Neutrophil (primary cell): ENCODE data around the gene SALL2.
"Not testable (repeated sequence)": the region's sequence is repeated elsewhere in the genome, so short reads cannot be mapped to it uniquely, and the experiment has no call there.

Source experiments
- H3K27ac ChIP-seq: fragments of 200-600 bp; sonication (generic); 2 replicates; pipeline ENCODE4 v1.5.1; 2016; ENCODE audit warnings: mild to moderate bottlenecking, moderate library complexity
- H3K27me3 ChIP-seq: fragments of 200-600 bp; sonication (generic); 2 replicates; pipeline ENCODE4 v1.6.0; 2016; ENCODE audit warnings: mild to moderate bottlenecking
- H3K36me3 ChIP-seq: fragments of 200-600 bp; sonication (generic); 2 replicates; pipeline ENCODE4 v1.5.1; 2017
- H3K4me1 ChIP-seq, 2 experiments: fragments of 200-600 bp in 1 of 2; sonication (generic) in 1 of 2; 1 replicate in 1 of 2; 2 replicates in 1 of 2; pipeline versions ENCODE4 v1.5.1 to v1.6.1; 2013 to 2016; ENCODE audit warnings: low read depth in 1 of 2, low read length in 1 of 2, mild to moderate bottlenecking in 1 of 2, moderate library complexity in 1 of 2; ENCODE audit not compliant: control insufficient read depth in 1 of 2, insufficient read depth in 1 of 2
- H3K4me3 ChIP-seq, 2 experiments: fragments of 200-600 bp in 1 of 2; sonication (generic) in 1 of 2; 1 replicate in 1 of 2; 2 replicates in 1 of 2; pipeline ENCODE4 v1.5.1; 2013 to 2016; ENCODE audit warnings: low read depth in 1 of 2, low read length in 1 of 2, mild to moderate bottlenecking in 1 of 2, moderate library complexity in 1 of 2
- H3K9me3 ChIP-seq: fragments of 200-600 bp; sonication (generic); 2 replicates; pipeline ENCODE4 v1.5.1; 2016
- CTCF ChIP-seq: fragments of 200-600 bp; sonication (generic); IDR thresholded peaks from 2 replicates; pipeline ENCODE4 v1.5.1; 2016; ENCODE audit warnings: antibody characterized with exemption

SALL2 gene

GRCh38 chr14:21556378-21557083 lies 30.4 kb upstream of the SALL2 start:
- no peak overlapping the region for H3K4me3 ChIP-seq
- H3K27me3 ChIP-seq: no peaks in the 10 kb centered on the region
- no peak overlapping the region for H3K27ac ChIP-seq
- peaks cover 3 to 4% of the 10 kb centered on the region in 2 experiments for H3K4me1 ChIP-seq
- no peak for TF ChIP-seq CTCF
- no peaks in the 10 kb centered on the region for H3K9me3 ChIP-seq
- no peaks in the 10 kb centered on the region for H3K36me3 ChIP-seq

GRCh38 chr14:21553266-21553665 lies 27.1 kb upstream of the SALL2 start:
- Histone ChIP-seq H3K4me1 (peaks cover 3 to 4% of the 10 kb centered on the region in 2 experiments), H3K36me3 (no peaks in the 10 kb centered on the region), H3K9me3 (no peaks in the 10 kb centered on the region), H3K4me3 (no peak overlapping the region), H3K27ac (no peak overlapping the region), H3K27me3 (peaks cover 6% of the 10 kb centered on the region)
- no peak for TF ChIP-seq CTCF

DNA sequence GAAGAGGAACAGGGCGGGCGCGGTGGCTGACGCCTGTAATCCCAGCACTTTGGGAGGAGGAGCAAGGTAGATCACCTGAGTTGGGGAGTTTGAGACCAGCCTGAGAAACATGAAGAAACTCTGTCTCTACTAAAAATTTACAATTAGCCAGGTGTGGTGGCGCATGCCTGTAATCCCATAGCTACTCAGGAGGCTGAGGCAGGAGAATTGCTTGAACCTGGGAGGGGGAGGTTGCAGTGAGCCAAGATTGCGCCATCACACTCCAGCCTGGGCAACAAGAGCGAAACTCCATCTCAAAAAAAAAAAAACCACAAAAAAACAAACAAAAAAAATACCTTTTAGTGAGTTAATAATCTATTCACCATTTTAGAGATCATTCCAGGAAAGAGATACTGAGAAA lies 18.4 kb upstream of the SALL2 start:
- H3K4me3 ChIP-seq, H3K27ac ChIP-seq, H3K4me1 ChIP-seq, H3K9me3 ChIP-seq, H3K36me3 ChIP-seq: not testable (repeated sequence)
- peaks cover 14% of the 10 kb centered on the region for H3K27me3 ChIP-seq

DNA sequence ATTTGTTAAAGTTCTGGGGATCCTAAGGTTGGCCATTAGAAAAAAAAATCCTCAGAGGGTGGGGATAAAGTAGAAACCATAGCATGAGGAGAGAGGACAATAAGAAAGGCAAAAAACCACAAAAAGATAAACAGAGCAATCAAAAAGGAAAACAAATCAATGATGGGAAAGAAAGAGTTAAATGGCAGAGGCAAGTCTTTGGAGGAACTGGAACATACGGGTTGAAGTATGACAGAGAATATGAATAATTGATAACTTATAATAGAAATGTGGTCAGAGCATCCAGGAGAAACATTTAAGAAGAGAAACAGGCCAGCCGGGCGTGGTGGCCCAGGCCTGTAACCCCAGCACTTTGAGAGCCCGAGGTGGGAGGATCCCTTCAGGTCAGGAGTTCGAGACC lies 17.8 kb upstream of the SALL2 start:
- H3K4me1 ChIP-seq: no peaks in the 10 kb centered on the region
- H3K9me3 ChIP-seq: no peaks in the 10 kb centered on the region
- peaks cover 20% of the 10 kb centered on the region for H3K27me3 ChIP-seq
- no peak for TF ChIP-seq CTCF
- no peak overlapping the region for H3K27ac ChIP-seq
- H3K4me3 ChIP-seq: no peak overlapping the region
- no peaks in the 10 kb centered on the region for H3K36me3 ChIP-seq

GRCh38 chr14:21543521-21543960 lies 17.4 kb upstream of the SALL2 start:
- H3K4me3 ChIP-seq: no peak overlapping the region
- no peak for TF ChIP-seq CTCF
- H3K36me3 ChIP-seq: no peaks in the 10 kb centered on the region
- H3K27ac ChIP-seq: no peak overlapping the region
- no peaks in the 10 kb centered on the region for H3K9me3 ChIP-seq
- H3K27me3 ChIP-seq: peaks cover 24% of the 10 kb centered on the region
- H3K4me1 ChIP-seq: no peaks in the 10 kb centered on the region

DNA sequence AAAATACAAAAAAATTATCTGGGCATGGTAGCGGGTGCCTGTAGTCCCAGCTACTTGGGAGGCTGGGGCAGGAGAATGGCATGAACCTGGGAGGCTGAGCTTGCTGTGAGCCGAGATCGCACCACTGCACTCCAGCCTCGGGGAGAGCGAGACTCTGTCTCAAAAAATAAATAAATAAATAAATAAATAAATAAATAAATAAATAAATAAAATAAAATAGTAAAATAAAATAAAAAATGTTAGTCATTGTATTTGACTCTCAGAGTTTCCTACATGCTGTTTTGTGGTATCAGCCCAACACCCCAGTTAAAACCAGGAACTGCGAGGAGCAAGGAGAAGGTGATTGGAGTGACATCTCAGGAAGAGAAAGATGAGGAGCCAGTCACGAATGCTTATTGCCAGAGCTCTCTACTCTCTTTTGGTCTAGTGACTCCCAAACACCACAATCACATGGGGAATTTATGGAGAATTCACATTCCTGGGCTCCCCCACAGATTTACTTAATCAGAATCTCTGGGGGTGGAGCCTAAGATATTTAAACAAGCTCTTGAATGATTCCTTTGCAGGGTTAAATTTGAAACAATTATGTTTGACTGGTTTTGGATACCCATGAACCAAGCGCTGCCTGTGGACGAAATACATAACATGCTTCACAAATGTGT lies 15.4 kb upstream of the SALL2 start:
- Histone ChIP-seq H3K27me3 (peaks cover 44% of the 10 kb centered on the region), H3K36me3 (no peaks in the 10 kb centered on the region), H3K4me1 (no peaks in the 10 kb centered on the region), H3K4me3 (no peak overlapping the region), H3K9me3 (no peaks in the 10 kb centered on the region), H3K27ac (no peak overlapping the region)
- no peak for TF ChIP-seq CTCF
